Prostate gland (tissue), 2 donors: ENCODE data around the gene C1orf210.

Experiments
- POLR2A ChIP-seq: fragments of 450-650 bp; IDR thresholded peaks from one replicate; pipeline ENCODE4 v1.6.1; 2016; ENCODE audit warnings: antibody characterized with exemption, mild to moderate bottlenecking
- TF ChIP-seq, protein P1 (sequence below), 4 experiments: fragments of 200-600 bp in 2 of 4; fragments of 450-650 bp in 2 of 4; sonication (generic) in 2 of 4; IDR thresholded peaks; 1 replicate in 3 of 4; 2 replicates in 1 of 4; pipeline ENCODE4 v1.5.1; 2016 to 2019; ENCODE audit warnings: antibody characterized with exemption in 4 of 4, mild to moderate bottlenecking in 2 of 4, moderate library complexity in 2 of 4

DNA sequence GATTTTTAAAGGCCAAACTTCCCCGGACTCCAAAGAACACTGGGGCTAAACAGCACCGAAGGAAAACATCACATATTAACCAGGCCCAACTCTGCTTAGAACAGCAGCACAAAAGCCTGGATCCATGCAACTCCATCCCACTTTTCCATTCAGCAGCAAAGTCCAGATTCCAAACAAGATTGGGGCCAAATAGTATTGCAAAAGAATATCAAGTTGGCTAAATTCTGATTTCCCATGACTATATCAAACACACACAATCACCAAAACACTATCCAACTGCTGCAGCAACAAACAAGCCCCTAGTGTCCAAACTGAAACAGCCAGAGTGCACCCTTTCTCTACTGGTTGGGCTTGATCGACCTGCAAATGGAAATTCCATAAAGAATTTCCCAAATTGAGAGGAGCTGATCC is 35.0 kb downstream of the C1orf210 start:
- no peak for TF ChIP-seq POLR2A
- TF ChIP-seq, protein P1, sequence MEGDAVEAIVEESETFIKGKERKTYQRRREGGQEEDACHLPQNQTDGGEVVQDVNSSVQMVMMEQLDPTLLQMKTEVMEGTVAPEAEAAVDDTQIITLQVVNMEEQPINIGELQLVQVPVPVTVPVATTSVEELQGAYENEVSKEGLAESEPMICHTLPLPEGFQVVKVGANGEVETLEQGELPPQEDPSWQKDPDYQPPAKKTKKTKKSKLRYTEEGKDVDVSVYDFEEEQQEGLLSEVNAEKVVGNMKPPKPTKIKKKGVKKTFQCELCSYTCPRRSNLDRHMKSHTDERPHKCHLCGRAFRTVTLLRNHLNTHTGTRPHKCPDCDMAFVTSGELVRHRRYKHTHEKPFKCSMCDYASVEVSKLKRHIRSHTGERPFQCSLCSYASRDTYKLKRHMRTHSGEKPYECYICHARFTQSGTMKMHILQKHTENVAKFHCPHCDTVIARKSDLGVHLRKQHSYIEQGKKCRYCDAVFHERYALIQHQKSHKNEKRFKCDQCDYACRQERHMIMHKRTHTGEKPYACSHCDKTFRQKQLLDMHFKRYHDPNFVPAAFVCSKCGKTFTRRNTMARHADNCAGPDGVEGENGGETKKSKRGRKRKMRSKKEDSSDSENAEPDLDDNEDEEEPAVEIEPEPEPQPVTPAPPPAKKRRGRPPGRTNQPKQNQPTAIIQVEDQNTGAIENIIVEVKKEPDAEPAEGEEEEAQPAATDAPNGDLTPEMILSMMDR (IDR thresholded peaks at IDR 0.05) = no peak
